Measurements from ENCODE around the gene NXPH2. TPM values are rescaled to one million over a fixed set of nuclear protein-coding genes. Genes with fewer than 3 reads are reported as not detected.

Gene NXPH2
- total RNA-seq = not detected in 2 replicates

DNA sequence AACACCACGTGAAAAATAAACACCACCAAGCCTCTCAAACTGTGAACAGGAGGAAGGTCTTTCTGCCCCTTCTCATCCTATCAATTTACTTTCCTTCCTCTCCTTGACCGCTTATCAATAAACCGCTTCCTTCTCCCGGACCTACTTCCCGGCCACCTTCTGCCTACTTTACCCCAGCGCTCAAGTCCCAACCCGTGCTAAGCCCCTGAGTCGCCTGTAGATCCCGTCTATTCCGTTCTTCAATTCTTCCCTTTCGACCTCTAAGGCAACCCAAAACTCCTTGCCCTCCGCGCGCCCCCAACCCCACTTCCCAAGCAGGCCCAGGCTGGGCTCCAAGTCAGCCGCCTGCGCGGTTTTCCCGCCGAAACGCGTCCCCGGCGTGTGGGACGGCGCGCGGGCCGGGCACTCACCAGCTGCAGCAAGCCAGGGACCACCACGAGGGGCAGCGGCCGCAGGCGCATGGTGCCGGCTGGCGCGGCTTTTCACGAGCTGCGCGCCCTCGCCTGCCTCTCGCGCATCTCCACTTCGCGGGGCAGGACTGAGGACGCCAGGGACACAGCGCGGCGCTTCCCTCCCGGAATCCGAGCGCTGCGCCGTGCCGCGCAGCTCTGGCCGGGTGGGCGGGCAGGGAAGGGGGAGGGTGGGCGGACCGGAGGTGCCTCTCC lies at the start of gene NXPH2:
TSS of gene NXPH2 (minus strand) at position 610 of the 665 bp plus-strand sequence. CDS start at position 461, 149 bp downstream.

Data from vein endothelial cell (primary cell).